Retinal pigment epithelial cell (primary cell): ENCODE data around the gene CCDC57.

Source experiments
- DNase-seq: peaks from one replicate; pipeline ENCODE4 v3.0.0-alpha.2; 2010; ENCODE audit warnings: low read depth
- H3K4me3 ChIP-seq: 2 replicates; pipeline ENCODE4 v1.5.1; 2011; ENCODE audit warnings: mild to moderate bottlenecking, low read length, control low read depth, moderate library complexity
- CTCF ChIP-seq: conservative IDR thresholded peaks from 2 replicates; pipeline ENCODE4 v1.5.1; 2011; ENCODE audit warnings: low read depth, low read length, control low read depth, inconsistent platforms

The CCDC57 gene

GRCh38 chr17:82083009-82083408 lies 129.6 kb downstream of the CCDC57 start:
- no peak for TF ChIP-seq CTCF
- H3K4me3 ChIP-seq, result no peak overlapping the region
- no peak for DNase-seq

GRCh38 chr17:82082456-82082855 lies 130.2 kb downstream of the CCDC57 start:
- DNase-seq, result no peak
- TF ChIP-seq CTCF, result no peak

GRCh38 chr17:82081966-82082365 lies 130.7 kb downstream of the CCDC57 start:
- TF ChIP-seq CTCF, result no peak
- DNase-seq, result no peak
- H3K4me3 ChIP-seq, result no peak overlapping the region

More at GRCh38 chr17:82082456-82082855, 130.2 kb downstream of the CCDC57 start:
- no peak overlapping the region for H3K4me3 ChIP-seq

- DNase-seq, result no peak
- no peak for TF ChIP-seq CTCF
- H3K4me3 ChIP-seq, result no peak overlapping the region
Observed at GRCh38 chr17:82081546-82081945, 131.1 kb downstream of the CCDC57 start.

- TF ChIP-seq CTCF, result no peak
- DNase-seq, result no peak
- no peak overlapping the region for H3K4me3 ChIP-seq
Observed at GRCh38 chr17:82080789-82081464, 131.7 kb downstream of the CCDC57 start.

- no peak for TF ChIP-seq CTCF
- DNase-seq, result no peak
- no peak overlapping the region for H3K4me3 ChIP-seq
Observed at GRCh38 chr17:82080048-82080788, 132.4 kb downstream of the CCDC57 start.
